GM12878 (cell line): ENCODE data around the gene TUBA4B. TPM values are rescaled to one million over a fixed set of nuclear protein-coding genes. Genes with fewer than 3 reads are reported as not detected.

Experiments used
- ATAC-seq: fragments of 200-7000 bp; cut with Tn5 transposase; 3 replicates; pipeline ENCODE4 v1.9.1; 2020; ENCODE audit warnings: mild to moderate bottlenecking, moderate library complexity
- BruUV-seq: library from RNA; stranded (reverse); fragments of 400-500 nt; replicated peaks from 2 replicates; lab custom pipeline; 2021; lab: Mats Ljungman, UMichigan
- CTCF ChIA-PET: fragments of 300-600 bp; sonication (Branson Sonifier 250); formaldehyde crosslinking; extraction: SDS; loops from one replicate; lab custom pipeline; 2021; ENCODE audit warnings: inconsistent platforms; lab: Yijun Ruan, JAX
- POLR2A ChIA-PET: fragments of 350-600 bp; formaldehyde crosslinking; extraction: SDS; loops from one replicate; lab custom pipeline; 2021; ENCODE audit warnings: inconsistent platforms; lab: Charles Lee
- RAD21 ChIA-PET: fragments of 300-600 bp; sonication (Branson Sonifier 250); formaldehyde crosslinking; loops from one replicate; lab custom pipeline; 2023; ENCODE audit warnings: antibody characterized with exemption; ENCODE audit not compliant: unreplicated experiment; lab: Charles Lee
- SMC1A ChIA-PET: fragments of 300-600 bp; sonication (Branson Sonifier 250); formaldehyde crosslinking; loops from one replicate; lab custom pipeline; 2023; ENCODE audit not compliant: unreplicated experiment, uncharacterized antibody; lab: Charles Lee
- DNase-seq: peaks from one replicate; pipeline ENCODE4 v3.0.0-alpha.2; 2011; ENCODE audit warnings: low read depth, low spot score
- FAIRE-seq: peaks from 3 replicates; lab custom pipeline; 2011; peaks lifted over from hg19 to GRCh38; lab: Jason Lieb, UNC
- H2AFZ ChIP-seq: 2 replicates; pipeline ENCODE4 v1.6.0; 2011; ENCODE audit warnings: low read depth, low read length, control low read depth; ENCODE audit not compliant: control insufficient read depth
- H3K27ac ChIP-seq: 2 replicates; pipeline ENCODE4 v1.5.1; 2011; ENCODE audit warnings: control low read depth; ENCODE audit not compliant: control insufficient read depth, insufficient read depth
- H3K27me3 ChIP-seq, 2 experiments: replicated peaks in 1 of 2; 2 replicates each; pipeline versions ENCODE4 v1.6.0 to v1.6.1; 2011; ENCODE audit warnings: low read length in 1 of 2; ENCODE audit not compliant: control insufficient read depth in 2 of 2, insufficient read depth in 2 of 2
- H3K36me3 ChIP-seq, 2 experiments: 2 replicates each; pipeline ENCODE4 v1.5.1; 2011; ENCODE audit warnings: low read length in 1 of 2; ENCODE audit not compliant: control insufficient read depth in 2 of 2, insufficient read depth in 2 of 2
- H3K4me1 ChIP-seq: 2 replicates; pipeline ENCODE4 v1.6.1; 2011; ENCODE audit warnings: mild to moderate bottlenecking, low read length, moderate library complexity, mixed read lengths; ENCODE audit not compliant: control insufficient read depth, insufficient read depth
- H3K4me2 ChIP-seq: 2 replicates; pipeline ENCODE4 v1.6.0; 2011; ENCODE audit warnings: control low read depth; ENCODE audit not compliant: control insufficient read depth, insufficient read depth
- H3K4me3 ChIP-seq: fragments of 200-600 bp; sonication (generic); 2 replicates; pipeline ENCODE4 v1.5.1; 2016
- H3K79me2 ChIP-seq: 2 replicates; pipeline ENCODE4 v1.6.0; 2011; ENCODE audit warnings: low read length; ENCODE audit not compliant: control insufficient read depth, insufficient read depth
- H3K9ac ChIP-seq: 2 replicates; pipeline ENCODE4 v1.8.0; 2011; ENCODE audit warnings: low read length, control low read depth, mixed read lengths; ENCODE audit not compliant: control insufficient read depth, insufficient read depth
- H3K9me3 ChIP-seq: replicated peaks from 3 replicates; pipeline ENCODE4 v1.5.1; 2011; ENCODE audit warnings: mild to moderate bottlenecking, low read length; ENCODE audit not compliant: control insufficient read depth, insufficient read depth
- H4K20me1 ChIP-seq: 2 replicates; pipeline ENCODE4 v1.6.0; 2011; ENCODE audit not compliant: control insufficient read depth, insufficient read depth
- JUND ChIP-seq: IDR thresholded peaks from 2 replicates; pipeline ENCODE4 v1.6.1; 2012; ENCODE audit warnings: low read depth, mild to moderate bottlenecking, low read length, improper control_type of control experiment, moderate library complexity
- MXI1 ChIP-seq: fragments of 150-350 bp; IDR thresholded peaks from 2 replicates; pipeline ENCODE4 v1.6.1; 2011; ENCODE audit warnings: low read depth, mild to moderate bottlenecking, inconsistent platforms, low read length, improper control_type of control experiment
- WGBS: methylation state at CpG from one replicate; pipeline ENCODE4 v1.1.6; 2016; ENCODE audit warnings: low lambda C conversion rate; ENCODE audit not compliant: insufficient replicate concordance, insufficient coverage; ENCODE audit errors: missing lambda C conversion rate; 5-methylcytosine and 5-hydroxymethylcytosine counted together
- in situ Hi-C: fragments of 300-500 bp; cut with MboI; formaldehyde crosslinking; loops from 9 replicates; pipeline ENCODE4 v1.14.3; 2018; ENCODE audit warnings: mixed read lengths
- intact Hi-C: fragments of 100-400 bp; cut with micrococcal nuclease; formaldehyde crosslinking; loops from one replicate; pipeline ENCODE4 v1.14.2; 2022; ENCODE audit not compliant: unreplicated experiment
- polyA plus RNA-seq, 11 experiments: library from polyadenylated mRNA; depleted of rRNA in 4 of 11; unstranded in 6 of 11; stranded (reverse) in 5 of 11; fragments of >200 nt; fragmentation: Nextera tagmentation in 4 of 11; fragmentation: Illumina TruSeq in 1 of 11; extraction: Ambion mirVana in 4 of 11; extraction: Trizol in 1 of 11; gene quantifications; 1 replicate in 1 of 11; 2 replicates in 10 of 11; pipeline versions ENCODE4 v1.2.1 to v1.2.3, GENCODE V29; 2011 to 2016; ENCODE audit warnings: inconsistent platforms in 2 of 11, missing spikeins in 2 of 11, low read depth in 1 of 11
- total RNA-seq, 4 experiments: library from RNA; depleted of rRNA in 3 of 4; stranded (reverse); fragments of >200 nt in 3 of 4; fragmentation: Illumina TruSeq in 1 of 4; extraction: Trizol in 1 of 4; gene quantifications; 2 replicates each; pipeline versions ENCODE4 v1.2.1 to v1.2.3, GENCODE V29; 2013 to 2021
- TF ChIP-seq, protein P1 (sequence below): fragments of 450-650 bp; IDR thresholded peaks from 2 replicates; pipeline ENCODE4 v1.6.1; 2017; ENCODE audit warnings: mild to moderate bottlenecking, moderate library complexity

TUBA4B gene
- total and polyA plus RNA-seq, 10 of the 15 experiments (the other 5 are each of a cell fraction or from before 2014, with no cell fraction given): 0.07 TPM; not detected in 9

DNA sequence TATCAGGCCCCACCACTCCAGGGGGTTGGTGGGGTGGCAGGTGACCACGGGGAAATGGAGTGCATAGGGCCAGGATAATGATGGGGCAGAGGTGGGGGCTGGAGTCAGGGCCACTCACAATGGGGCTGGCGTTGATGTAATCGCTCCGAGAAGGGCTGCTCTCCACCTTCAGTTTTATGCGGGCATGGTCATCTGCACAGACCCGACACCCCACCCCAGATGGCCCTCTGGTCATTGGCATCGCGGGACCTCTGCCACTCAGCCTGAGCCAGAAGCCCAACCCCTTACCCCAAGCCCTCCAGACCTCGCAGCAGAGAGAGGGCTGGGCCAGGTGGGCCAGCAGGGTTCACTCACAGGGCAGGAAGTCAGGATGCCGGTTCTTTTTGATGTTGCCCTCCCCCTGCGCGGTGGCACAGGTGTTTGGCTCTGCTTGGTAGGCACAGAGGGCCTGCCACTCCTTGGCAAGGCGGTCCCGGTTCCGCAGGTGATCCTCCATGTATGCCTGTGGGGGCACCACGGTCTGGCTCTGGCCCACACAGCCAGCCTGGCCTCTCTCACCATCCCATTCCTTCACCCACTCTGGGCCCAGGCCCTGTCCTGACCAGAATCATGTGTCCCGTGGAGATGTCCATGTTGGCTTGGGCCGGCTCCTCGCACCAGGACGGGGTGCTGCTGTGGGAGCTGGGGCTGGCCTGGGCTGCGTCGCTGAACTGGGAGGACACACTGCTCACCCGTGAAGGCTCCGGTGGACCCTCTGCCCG is 43.8 kb downstream of the TUBA4B start:
- no peak overlapping the region for H3K27ac ChIP-seq
- BruUV-seq: no TSS peak
- no peak overlapping the region for H3K9ac ChIP-seq
- no peaks in the 10 kb centered on the region for H3K36me3 ChIP-seq
- TF ChIP-seq JUND (no peak), MXI1 (no peak)
- TF ChIP-seq, protein P1, sequence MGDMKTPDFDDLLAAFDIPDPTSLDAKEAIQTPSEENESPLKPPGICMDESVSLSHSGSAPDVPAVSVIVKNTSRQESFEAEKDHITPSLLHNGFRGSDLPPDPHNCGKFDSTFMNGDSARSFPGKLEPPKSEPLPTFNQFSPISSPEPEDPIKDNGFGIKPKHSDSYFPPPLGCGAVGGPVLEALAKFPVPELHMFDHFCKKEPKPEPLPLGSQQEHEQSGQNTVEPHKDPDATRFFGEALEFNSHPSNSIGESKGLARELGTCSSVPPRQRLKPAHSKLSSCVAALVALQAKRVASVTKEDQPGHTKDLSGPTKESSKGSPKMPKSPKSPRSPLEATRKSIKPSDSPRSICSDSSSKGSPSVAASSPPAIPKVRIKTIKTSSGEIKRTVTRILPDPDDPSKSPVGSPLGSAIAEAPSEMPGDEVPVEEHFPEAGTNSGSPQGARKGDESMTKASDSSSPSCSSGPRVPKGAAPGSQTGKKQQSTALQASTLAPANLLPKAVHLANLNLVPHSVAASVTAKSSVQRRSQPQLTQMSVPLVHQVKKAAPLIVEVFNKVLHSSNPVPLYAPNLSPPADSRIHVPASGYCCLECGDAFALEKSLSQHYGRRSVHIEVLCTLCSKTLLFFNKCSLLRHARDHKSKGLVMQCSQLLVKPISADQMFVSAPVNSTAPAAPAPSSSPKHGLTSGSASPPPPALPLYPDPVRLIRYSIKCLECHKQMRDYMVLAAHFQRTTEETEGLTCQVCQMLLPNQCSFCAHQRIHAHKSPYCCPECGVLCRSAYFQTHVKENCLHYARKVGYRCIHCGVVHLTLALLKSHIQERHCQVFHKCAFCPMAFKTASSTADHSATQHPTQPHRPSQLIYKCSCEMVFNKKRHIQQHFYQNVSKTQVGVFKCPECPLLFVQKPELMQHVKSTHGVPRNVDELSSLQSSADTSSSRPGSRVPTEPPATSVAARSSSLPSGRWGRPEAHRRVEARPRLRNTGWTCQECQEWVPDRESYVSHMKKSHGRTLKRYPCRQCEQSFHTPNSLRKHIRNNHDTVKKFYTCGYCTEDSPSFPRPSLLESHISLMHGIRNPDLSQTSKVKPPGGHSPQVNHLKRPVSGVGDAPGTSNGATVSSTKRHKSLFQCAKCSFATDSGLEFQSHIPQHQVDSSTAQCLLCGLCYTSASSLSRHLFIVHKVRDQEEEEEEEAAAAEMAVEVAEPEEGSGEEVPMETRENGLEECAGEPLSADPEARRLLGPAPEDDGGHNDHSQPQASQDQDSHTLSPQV: no peak
- ATAC-seq (no peak), DNase-seq (no peak), FAIRE-seq (no peak)
- H3K79me2 ChIP-seq: no peaks in the 10 kb centered on the region
- peaks cover 8% of the 10 kb centered on the region for H3K4me1 ChIP-seq
- no peaks in the 10 kb centered on the region for H4K20me1 ChIP-seq
- RAD21 ChIA-PET: interaction anchor here (0.9 to 6.5 kb wide), 4 partner anchors 18 to 138 kb away, joined by 4 to 78 read pairs (median 28); partner anchors contain the start of genes DNAJB2, NHEJ1 and SLC23A3
- no peak overlapping the region for H2AFZ ChIP-seq
- CTCF ChIA-PET: interaction anchor here (0.8 to 10.9 kb wide), 11 partner anchors 16 to 223 kb away, joined by 3 to 257 read pairs (median 21); partner anchors contain the start of genes CNPPD1, DNAJB2, NHEJ1 and SLC23A3
- SMC1A ChIA-PET: interaction anchor here (2.0 to 5.8 kb wide), 2 partner anchors 139 to 143 kb away, joined by 9 to 36 read pairs; partner anchors contain the start of gene NHEJ1
- peaks cover 0 to 6% of the 10 kb centered on the region in 2 experiments; a peak in 1 of 4 replicates for H3K27me3 ChIP-seq
- WGBS: 75% methylated on average over 21 of the region's 25 CpGs
- POLR2A ChIA-PET: interaction anchor here (2.6 kb wide), 1 partner anchor 18 kb away, joined by 50 read pairs; the partner anchor contains the start of gene DNAJB2
- intact Hi-C loops: loop anchor here (5.0 kb wide), 2 partner anchors 120 to 240 kb away; partner anchors contain the start of genes CNPPD1 and RETREG2
- in situ Hi-C loops: loop anchor here (5.0 kb wide), 2 partner anchors 140 to 240 kb away; no protein-coding TSS in a partner anchor
- H3K4me3 ChIP-seq: no peak overlapping the region
- H3K9me3 ChIP-seq: no peaks in the 10 kb centered on the region
- H3K4me2 ChIP-seq: no peak overlapping the region
